Hepatocyte (in vitro differentiated cells): ENCODE measurements around the gene RNASEL. TPM values are rescaled to one million over a fixed set of nuclear protein-coding genes. Genes with fewer than 3 reads are reported as not detected.
"Not testable (repeated sequence)": the region's sequence is repeated elsewhere in the genome, so short reads cannot be mapped to it uniquely, and the experiment has no call there.

Source experiments
- DNase-seq: peaks from one replicate; pipeline ENCODE4 v3.0.0-alpha.2; 2016; ENCODE audit warnings: low spot score
- H2AFZ ChIP-seq: fragments of 200-600 bp; sonication (generic); 2 replicates; pipeline ENCODE4 v1.6.0; 2016; ENCODE audit warnings: antibody characterized with exemption, mild to moderate bottlenecking
- H3K27ac ChIP-seq: fragments of 200-600 bp; sonication (generic); 2 replicates; pipeline ENCODE4 v1.5.1; 2016; ENCODE audit warnings: mild to moderate bottlenecking
- H3K27me3 ChIP-seq: fragments of 200-600 bp; sonication (generic); 2 replicates; pipeline ENCODE4 v1.6.1; 2016
- H3K36me3 ChIP-seq: fragments of 200-600 bp; sonication (generic); replicated peaks from 2 replicates; pipeline ENCODE4 v1.5.1; 2016; ENCODE audit warnings: low read depth; ENCODE audit not compliant: insufficient read depth
- H3K4me1 ChIP-seq: fragments of 200-600 bp; sonication (generic); 2 replicates; pipeline ENCODE4 v1.5.1; 2016; ENCODE audit warnings: mild to moderate bottlenecking, moderate library complexity; ENCODE audit not compliant: insufficient read depth
- H3K4me2 ChIP-seq: fragments of 200-600 bp; sonication (generic); 2 replicates; pipeline ENCODE4 v1.6.0; 2016
- H3K4me3 ChIP-seq: fragments of 200-600 bp; sonication (generic); 2 replicates; pipeline ENCODE4 v1.5.1; 2016; ENCODE audit warnings: mild to moderate bottlenecking
- H3K79me2 ChIP-seq: fragments of 200-600 bp; sonication (generic); 2 replicates; pipeline ENCODE4 v1.6.0; 2017; ENCODE audit warnings: mild to moderate bottlenecking
- H3K9me2 ChIP-seq: fragments of 200-600 bp; sonication (generic); replicated peaks from 2 replicates; pipeline ENCODE4 v1.6.0; 2017; ENCODE audit warnings: mild to moderate bottlenecking; ENCODE audit not compliant: insufficient read depth
- H3K9me3 ChIP-seq: fragments of 200-600 bp; sonication (generic); 2 replicates; pipeline ENCODE4 v1.5.1; 2016; ENCODE audit warnings: low read depth, mild to moderate bottlenecking
- H4K20me1 ChIP-seq: fragments of 200-600 bp; sonication (generic); 2 replicates; pipeline ENCODE4 v1.6.0; 2016; ENCODE audit warnings: mild to moderate bottlenecking; ENCODE audit not compliant: insufficient read depth, poor library complexity, severe bottlenecking
- CTCF ChIP-seq: fragments of 200-600 bp; sonication (generic); IDR thresholded peaks from 2 replicates; pipeline ENCODE4 v1.5.1; 2016; ENCODE audit warnings: antibody characterized with exemption, mild to moderate bottlenecking; ENCODE audit not compliant: poor library complexity
- EZH2 ChIP-seq: fragments of 200-600 bp; sonication (generic); IDR thresholded peaks from 2 replicates; pipeline ENCODE4 v1.6.1; 2016; ENCODE audit warnings: antibody characterized with exemption, mild to moderate bottlenecking, borderline replicate concordance
- EZH2phosphoT487 ChIP-seq: fragments of 200-600 bp; sonication (generic); IDR thresholded peaks from one replicate; pipeline ENCODE4 v1.6.1; 2018; ENCODE audit warnings: antibody characterized with exemption, mild to moderate bottlenecking, low read depth, moderate library complexity; ENCODE audit not compliant: unreplicated experiment, severe bottlenecking
- WGBS: methylation state at CpG from one replicate; pipeline ENCODE4 v1.1.6; 2016; ENCODE audit warnings: low lambda C conversion rate; ENCODE audit errors: missing lambda C conversion rate; 5-methylcytosine and 5-hydroxymethylcytosine counted together
- polyA plus RNA-seq: library from polyadenylated mRNA; unstranded; fragments of >200 nt; fragmentation: Nextera tagmentation; extraction: Ambion mirVana; gene quantifications from 2 replicates; pipeline ENCODE4 v1.2.1, GENCODE V29; 2016
- total RNA-seq: library from RNA; depleted of rRNA; stranded (reverse); fragments of >200 nt; gene quantifications from 2 replicates; pipeline ENCODE4 v1.2.3, GENCODE V29; 2014

Gene RNASEL
- total and polyA plus RNA-seq, 2 experiments from 2014 or later, result 5.3 to 6.8 TPM

GRCh38 chr1:182634306-182635072 is 45.4 kb upstream of the RNASEL start:
- WGBS, result 94% methylated on average over 9 of the region's 9 CpGs
- Histone ChIP-seq H3K9me2 (no peaks in the 10 kb centered on the region), H3K27me3 (no peaks in the 10 kb centered on the region), H3K4me1 (no peaks in the 10 kb centered on the region), H2AFZ (no peak overlapping the region), H3K36me3 (no peaks in the 10 kb centered on the region), H3K27ac (no peak overlapping the region), H3K4me3 (no peak overlapping the region), H3K79me2 (no peaks in the 10 kb centered on the region), H3K9me3 (no peaks in the 10 kb centered on the region), H4K20me1 (no peaks in the 10 kb centered on the region), H3K4me2 (no peak overlapping the region)
- DNase-seq, result no peak
- TF ChIP-seq EZH2phosphoT487 (no peak), CTCF (no peak), EZH2 (no peak)

GRCh38 chr1:182633657-182634281 is 44.7 kb upstream of the RNASEL start:
- DNase-seq, result no peak
- TF ChIP-seq CTCF, result no peak
- no peak for TF ChIP-seq EZH2phosphoT487
- no peak for TF ChIP-seq EZH2
- no peaks in the 10 kb centered on the region for H3K27me3 ChIP-seq
- no peak overlapping the region for H3K4me2 ChIP-seq
- H3K36me3 ChIP-seq, result no peaks in the 10 kb centered on the region
- H4K20me1 ChIP-seq, result no peaks in the 10 kb centered on the region
- H3K79me2 ChIP-seq, result no peaks in the 10 kb centered on the region
- WGBS, result 61% methylated on average over 11 of the region's 11 CpGs
- H2AFZ ChIP-seq, result no peak overlapping the region
- no peaks in the 10 kb centered on the region for H3K9me3 ChIP-seq
- no peaks in the 10 kb centered on the region for H3K4me1 ChIP-seq
- H3K9me2 ChIP-seq, result no peaks in the 10 kb centered on the region
- H3K4me3 ChIP-seq, result no peak overlapping the region
- H3K27ac ChIP-seq, result no peak overlapping the region

GRCh38 chr1:182633031-182633430 is 44.0 kb upstream of the RNASEL start:
- TF ChIP-seq EZH2phosphoT487 (no peak), EZH2 (no peak), CTCF (no peak)
- DNase-seq, result no peak
- Histone ChIP-seq H3K4me3 (no peak overlapping the region), H3K4me2 (no peak overlapping the region), H2AFZ (no peak overlapping the region), H3K27ac (no peak overlapping the region), H3K36me3 (no peaks in the 10 kb centered on the region), H3K27me3 (no peaks in the 10 kb centered on the region), H3K9me2 (no peaks in the 10 kb centered on the region), H3K4me1 (no peaks in the 10 kb centered on the region), H3K79me2 (no peaks in the 10 kb centered on the region), H3K9me3 (no peaks in the 10 kb centered on the region), H4K20me1 (no peaks in the 10 kb centered on the region)

- not testable (repeated sequence) for DNase-seq, H3K9me3 ChIP-seq, H3K9me2 ChIP-seq, H4K20me1 ChIP-seq, H3K36me3 ChIP-seq, H2AFZ ChIP-seq, H3K4me1 ChIP-seq, H3K4me3 ChIP-seq, H3K79me2 ChIP-seq, H3K27ac ChIP-seq, H3K27me3 ChIP-seq, H3K4me2 ChIP-seq
- WGBS, result 46% methylated on average over 12 of the region's 12 CpGs
These were observed 43.4 kb upstream of the RNASEL start for GRCh38 chr1:182632441-182632857.
